ENCODE measurements around the gene ECT2. TPM values are rescaled to one million over a fixed set of nuclear protein-coding genes. Genes with fewer than 3 reads are reported as not detected.

ECT2 gene
- total and polyA plus RNA-seq, 2 of the 8 experiments (the other 6 are each of a cell fraction or from before 2014, with no cell fraction given), result 19.5 to 88.7 TPM

- Histone ChIP-seq H3K79me2 (ENCODE audit: control insufficient read depth in 1 of 2, insufficient read depth in 2 of 2, low read length in 2 of 2) (no peaks in the 10 kb centered on the region), H2BK20ac (ENCODE audit: low read length) (no peak overlapping the region), H3K27ac (ENCODE audit: low read depth, low read length) (no peak overlapping the region), H2AK5ac (ENCODE audit: low read depth, low read length) (no peak overlapping the region), H3K36me3 (ENCODE audit: control insufficient read depth in 2 of 4, insufficient read depth in 4 of 4, low read length in 3 of 4) (peaks cover 0 to 4% (median 0%) of the 10 kb centered on the region in 4 experiments; a peak in 1 of 8 replicates), H3K14ac (ENCODE audit: insufficient read length) (no peak overlapping the region), H3K4me1 (replicated peaks in 1 of 4; ENCODE audit: control insufficient read depth in 3 of 4, insufficient read depth in 4 of 4, low read length in 3 of 4) (no peaks in the 10 kb centered on the region; a peak in 1 of 7 replicates), H3K4ac (replicated peaks; ENCODE audit: insufficient read length, low read depth, low read length) (no peak overlapping the region), H4K5ac (ENCODE audit: insufficient read length, low read depth, low read length) (no peak overlapping the region), H4K20me1 (replicated peaks in 1 of 2; ENCODE audit: control insufficient read depth in 1 of 2, insufficient read depth in 2 of 2, low read length in 2 of 2) (no peaks in the 10 kb centered on the region), H3K4me2 (ENCODE audit: insufficient read depth in 1 of 2, low read depth in 2 of 2, low read length in 2 of 2) (no peak overlapping the region), H3K79me1 (ENCODE audit: low read depth, low read length) (no peaks in the 10 kb centered on the region), H3K9ac (replicated peaks in 1 of 4; ENCODE audit: extremely low read depth in 1 of 4, low read depth in 3 of 4, low read length in 3 of 4) (no peak overlapping the region), H3K23ac (ENCODE audit: insufficient read length) (no peak overlapping the region), H4K91ac (replicated peaks; ENCODE audit: insufficient read length, low read length) (no peak overlapping the region), H2BK12ac (ENCODE audit: low read depth, low read length) (no peak overlapping the region), H2AFZ (ENCODE audit: low read length) (no peak overlapping the region), H2BK120ac (replicated peaks; ENCODE audit: low read depth, low read length) (no peak overlapping the region), H2BK15ac (ENCODE audit: low read length) (no peak overlapping the region), H3K9me3 (ENCODE audit: insufficient read depth in 2 of 2, low read depth in 1 of 2, low read length in 1 of 2) (peaks cover 13 to 16% of the 10 kb centered on the region in 2 experiments), H4K8ac (ENCODE audit: extremely low read depth, insufficient read depth, low read length) (no peak overlapping the region), H3K56ac (replicated peaks; ENCODE audit: insufficient read length, low read depth, low read length) (no peak overlapping the region), H3K18ac (ENCODE audit: extremely low read depth, low read length) (no peak overlapping the region), H3K27me3 (replicated peaks in 1 of 4; ENCODE audit: control insufficient read depth in 3 of 4, extremely low read depth in 1 of 4, insufficient read depth in 3 of 4, low read length in 3 of 4) (no peaks in the 10 kb centered on the region), H2BK5ac (ENCODE audit: low read depth, low read length) (no peak overlapping the region), H3K4me3 (ENCODE audit: extremely low read depth in 1 of 4, insufficient read depth in 2 of 4, low read depth in 3 of 4, low read length in 4 of 4) (no peak overlapping the region), H3K23me2 (ENCODE audit: low read depth, low read length) (peaks cover 2% of the 10 kb centered on the region; the same call in 1 of the 2 replicates)
- WGBS, 2 experiments (ENCODE audit: extremely low coverage in 1 of 2, insufficient coverage in 1 of 2, insufficient read length in 1 of 2, insufficient replicate concordance in 2 of 2, low coverage in 1 of 2, low lambda C conversion rate in 2 of 2, missing lambda C conversion rate in 1 of 2), result 90% methylated on average over 5 of the region's 5 CpGs; no CpG with 5 or more reads in 1 of the 2 experiments
- no peak for FAIRE-seq
- ChIA-PET CTCF (ENCODE audit: partially characterized antibody) (no interaction called here), POLR2A (ENCODE audit: partially characterized antibody) (no interaction called here)
- TF ChIP-seq RXRA (IDR thresholded peaks at IDR 0.05; ENCODE audit: insufficient read depth, low read depth, low read length), result no peak
- TF ChIP-seq BACH1 (IDR thresholded peaks at IDR 0.05; ENCODE audit: low read length), result no peak
- no peak for TF ChIP-seq BCL11A (IDR thresholded peaks at IDR 0.05; ENCODE audit: low read depth in 2 of 2, low read length in 2 of 2)
- no peak for DNase-seq (ENCODE audit: low read depth in 1 of 2, low spot score in 2 of 2)
Measured at GRCh38 chr3:172716476-172716875, 34.0 kb upstream of the ECT2 start.
